GM23338 (cell line): ENCODE results near the gene CCN2. TPM values are rescaled to one million over a fixed set of nuclear protein-coding genes. Genes with fewer than 3 reads are reported as not detected.

Experiments
- REST ChIP-seq: IDR thresholded peaks from one replicate; pipeline ENCODE4 v1.6.1; 2018; ENCODE audit warnings: antibody characterized with exemption; ENCODE audit not compliant: unreplicated experiment
- ZNF462 ChIP-seq: fragments of 250-450 bp; sonication (Bioruptor Pico); IDR thresholded peaks from 2 replicates; pipeline ENCODE4 v1.5.0; 2020; ENCODE audit warnings: mild to moderate bottlenecking, moderate library complexity
- polyA plus RNA-seq: library from polyadenylated mRNA; unstranded; fragments of >200 nt; fragmentation: Nextera tagmentation; extraction: Ambion mirVana; gene quantifications from 2 replicates; pipeline ENCODE4 v1.2.1, GENCODE V29; 2016
- total RNA-seq: library from RNA; depleted of rRNA; stranded (reverse); fragments of >200 nt; shearing (Covaris generic); gene quantifications from 2 replicates; pipeline ENCODE4 v1.2.3, GENCODE V29; 2014
- TF ChIP-seq, protein P1 (sequence below): IDR thresholded peaks from 2 replicates; pipeline ENCODE4 v1.6.1; 2016; ENCODE audit warnings: antibody characterized with exemption

Gene CCN2
- total and polyA plus RNA-seq, 2 experiments from 2014 or later = 128 to 159 TPM

- no peak for TF ChIP-seq ZNF462 (CRISPR knock-in tag)
- TF ChIP-seq, protein P1, sequence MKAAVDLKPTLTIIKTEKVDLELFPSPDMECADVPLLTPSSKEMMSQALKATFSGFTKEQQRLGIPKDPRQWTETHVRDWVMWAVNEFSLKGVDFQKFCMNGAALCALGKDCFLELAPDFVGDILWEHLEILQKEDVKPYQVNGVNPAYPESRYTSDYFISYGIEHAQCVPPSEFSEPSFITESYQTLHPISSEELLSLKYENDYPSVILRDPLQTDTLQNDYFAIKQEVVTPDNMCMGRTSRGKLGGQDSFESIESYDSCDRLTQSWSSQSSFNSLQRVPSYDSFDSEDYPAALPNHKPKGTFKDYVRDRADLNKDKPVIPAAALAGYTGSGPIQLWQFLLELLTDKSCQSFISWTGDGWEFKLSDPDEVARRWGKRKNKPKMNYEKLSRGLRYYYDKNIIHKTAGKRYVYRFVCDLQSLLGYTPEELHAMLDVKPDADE = no peak
- no peak for TF ChIP-seq REST
Observed at GRCh38 chr6:131949909-131950766, 1.0 kb downstream of the CCN2 start (continued).
